ENCODE results near the gene OR1F1. TPM values are rescaled to one million over a fixed set of nuclear protein-coding genes. Genes with fewer than 3 reads are reported as not detected.

Gene OR1F1
- total RNA-seq, 4 donors from 2014 or later: not detected

GRCh38 chr16:3148256-3149192 is 39.5 kb upstream of the OR1F1 start:
- 93 to 95% methylated on average over 3 to 4 of the region's 13 CpGs for WGBS, 2 donors (ENCODE audit: low coverage in 1 of 2)
- TF ChIP-seq POLR2A (IDR thresholded peaks at IDR 0.05) (no peak), EP300 (IDR thresholded peaks at IDR 0.05) (no peak), CTCF (IDR thresholded peaks at IDR 0.05) (no peak), POLR2AphosphoS5 (IDR thresholded peaks at IDR 0.05) (no peak)
- no peaks in the 10 kb centered on the region for H3K9me3 ChIP-seq
- H3K4me1 ChIP-seq: peaks cover 0 to 36% (median 3%) of the 10 kb centered on the region in 3 donors
- no peak for ATAC-seq
- no peak overlapping the region for H3K4me3 ChIP-seq
- no peaks in the 10 kb centered on the region for H3K27me3 ChIP-seq
- peak overlapping the region in 1 of 4 donors; percentile 82 for H3K27ac ChIP-seq
- H3K36me3 ChIP-seq: no peaks in the 10 kb centered on the region

- no peak for ATAC-seq
- H3K36me3 ChIP-seq: no peaks in the 10 kb centered on the region
- no CpG with 5 or more reads among the region's 6 CpGs for WGBS, 2 donors (ENCODE audit: low coverage in 1 of 2)
- H3K27ac ChIP-seq: peak overlapping the region in 3 of 4 donors; percentile 82 to 91 (median 83)
- H3K4me3 ChIP-seq: peak overlapping the region in 1 of 2 donors; percentile 66
- TF ChIP-seq CTCF (IDR thresholded peaks at IDR 0.05) (no peak), POLR2A (IDR thresholded peaks at IDR 0.05) (no peak), EP300 (IDR thresholded peaks at IDR 0.05) (no peak), POLR2AphosphoS5 (IDR thresholded peaks at IDR 0.05) (no peak)
- H3K4me1 ChIP-seq: peaks cover 0 to 36% (median 3%) of the 10 kb centered on the region in 3 donors
- H3K27me3 ChIP-seq: no peaks in the 10 kb centered on the region
- H3K9me3 ChIP-seq: no peaks in the 10 kb centered on the region
Measured at GRCh38 chr16:3149193-3149530, 38.8 kb upstream of the OR1F1 start.

GRCh38 chr16:3149630-3150345 is 38.2 kb upstream of the OR1F1 start:
- H3K36me3 ChIP-seq: no peaks in the 10 kb centered on the region
- peaks cover 0 to under 1% (median 0%) of the 10 kb centered on the region in 3 donors for H3K9me3 ChIP-seq
- no peak for TF ChIP-seq EP300 (IDR thresholded peaks at IDR 0.05)
- peak in 3 of 4 experiments; percentile 21 to 69 (median 39) for TF ChIP-seq CTCF (IDR thresholded peaks at IDR 0.05)
- no peaks in the 10 kb centered on the region for H3K27me3 ChIP-seq
- peak overlapping the region; percentile 42 to 66 for H3K4me3 ChIP-seq
- WGBS, 2 donors (ENCODE audit: low coverage in 1 of 2): 2% methylated on average over 9 of the region's 41 CpGs; no CpG with 5 or more reads in 1 of the 2 donors
- peak; percentile 23 for ATAC-seq
- peaks cover 0 to 36% (median 3%) of the 10 kb centered on the region in 3 donors for H3K4me1 ChIP-seq
- peak overlapping the region; percentile 12 to 91 (median 82) for H3K27ac ChIP-seq

- Histone ChIP-seq H3K27me3 (no peaks in the 10 kb centered on the region), H3K4me3 (peak overlapping the region; percentile 42 to 66), H3K9me3 (peaks cover 0 to 8% (median 0%) of the 10 kb centered on the region in 3 donors), H3K36me3 (no peaks in the 10 kb centered on the region), H3K27ac (peak overlapping the region; percentile 44 to 91 (median 82)), H3K4me1 (peaks cover 0 to 36% (median 3%) of the 10 kb centered on the region in 3 donors)
- no peak for TF ChIP-seq EP300 (IDR thresholded peaks at IDR 0.05)
- TF ChIP-seq POLR2AphosphoS5 (IDR thresholded peaks at IDR 0.05): no peak
- TF ChIP-seq CTCF (IDR thresholded peaks at IDR 0.05): peak in 1 of 4 experiments; percentile 3
- peak in 1 of 2 donors; percentile 19 for TF ChIP-seq POLR2A (IDR thresholded peaks at IDR 0.05)
- WGBS, 2 donors (ENCODE audit: low coverage in 1 of 2): 3 to 4% methylated on average over 9 to 10 of the region's 62 CpGs
- ATAC-seq: peak; percentile 94
Measured at GRCh38 chr16:3150346-3151218, 37.4 kb upstream of the OR1F1 start.
